ENCODE measurements around the gene CDH4. TPM values are rescaled to one million over a fixed set of nuclear protein-coding genes. Genes with fewer than 3 reads are reported as not detected.

CDH4 gene
- polyA plus RNA-seq, 1 donor: 1.2 TPM

DNA sequence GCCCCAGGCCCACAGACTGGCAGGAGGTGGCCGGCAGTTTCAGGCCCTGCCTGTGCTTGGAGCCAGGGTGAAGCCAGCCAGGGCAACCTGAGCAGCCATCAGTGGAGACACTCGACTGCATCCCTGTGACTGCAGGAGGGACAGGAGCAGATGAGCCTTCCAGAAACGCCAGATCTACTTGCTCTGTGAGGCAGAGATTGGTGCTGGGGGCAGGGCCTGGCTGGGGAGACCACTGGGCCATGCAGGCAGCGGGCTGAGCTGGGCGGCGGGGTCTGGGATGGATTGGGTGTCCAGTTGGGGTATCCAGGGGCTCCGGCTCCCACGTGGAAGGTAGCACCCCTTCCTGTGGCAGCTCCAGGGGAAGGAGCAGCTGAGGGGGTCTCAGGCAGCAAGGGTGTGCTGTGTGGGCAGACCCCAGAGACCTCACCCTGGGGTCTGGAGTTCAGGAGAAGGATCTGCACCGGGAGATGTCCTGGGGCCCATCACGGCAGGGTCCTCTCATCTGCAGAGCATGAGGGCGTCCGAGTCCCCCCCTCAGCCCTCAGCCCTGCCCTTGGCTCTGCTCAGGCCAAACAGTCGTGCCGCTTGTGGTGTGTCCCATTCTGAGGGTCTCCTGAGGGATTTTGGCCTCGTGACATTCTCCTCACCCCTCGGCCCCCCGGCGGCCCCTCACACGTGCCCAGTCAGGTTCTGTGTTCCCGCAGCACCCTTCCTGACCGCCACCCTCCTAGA is 478.7 kb downstream of the CDH4 start:
- DNase-seq (ENCODE audit: low read depth): no peak

DNA sequence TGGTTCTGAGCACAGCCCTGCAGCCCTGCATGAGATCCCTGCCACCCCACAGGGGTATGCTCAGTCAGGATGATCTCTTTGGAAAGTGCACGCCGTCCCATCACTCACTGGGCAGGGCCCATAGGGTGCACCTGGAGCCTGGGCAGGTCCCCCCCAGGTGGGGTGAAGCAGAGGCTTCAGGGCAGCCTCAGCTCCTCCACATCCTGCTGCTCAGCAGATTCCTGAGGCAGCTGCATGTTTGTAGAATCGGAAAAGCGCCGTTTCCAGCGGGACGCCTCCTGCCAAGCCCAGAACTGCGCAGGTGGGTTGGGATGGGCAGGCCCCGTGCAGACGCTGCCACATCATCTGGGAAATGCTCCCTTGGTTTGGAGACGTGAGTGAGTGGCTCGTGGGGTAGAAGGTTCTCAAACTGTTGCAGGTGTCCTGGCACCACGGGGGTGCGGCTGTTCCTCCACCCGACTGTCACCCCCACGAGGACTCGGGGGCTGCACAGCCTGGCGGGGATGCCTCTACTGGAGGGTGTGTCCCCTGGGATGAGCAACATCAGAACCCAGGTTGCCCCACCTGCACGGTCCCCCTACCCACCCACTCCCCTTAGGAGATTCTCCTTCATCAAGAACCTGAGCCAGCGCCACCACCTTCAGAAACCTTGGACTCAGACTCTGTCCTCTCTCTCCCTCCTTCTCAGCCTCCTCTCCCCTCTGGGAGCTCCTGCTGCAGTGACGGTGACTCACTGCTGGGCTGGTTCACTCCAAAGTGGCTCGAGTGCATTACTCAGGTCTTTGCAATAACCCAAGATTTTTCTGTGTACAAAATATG is 479.5 kb downstream of the CDH4 start:
- DNase-seq (ENCODE audit: low read depth): no peak

DNA sequence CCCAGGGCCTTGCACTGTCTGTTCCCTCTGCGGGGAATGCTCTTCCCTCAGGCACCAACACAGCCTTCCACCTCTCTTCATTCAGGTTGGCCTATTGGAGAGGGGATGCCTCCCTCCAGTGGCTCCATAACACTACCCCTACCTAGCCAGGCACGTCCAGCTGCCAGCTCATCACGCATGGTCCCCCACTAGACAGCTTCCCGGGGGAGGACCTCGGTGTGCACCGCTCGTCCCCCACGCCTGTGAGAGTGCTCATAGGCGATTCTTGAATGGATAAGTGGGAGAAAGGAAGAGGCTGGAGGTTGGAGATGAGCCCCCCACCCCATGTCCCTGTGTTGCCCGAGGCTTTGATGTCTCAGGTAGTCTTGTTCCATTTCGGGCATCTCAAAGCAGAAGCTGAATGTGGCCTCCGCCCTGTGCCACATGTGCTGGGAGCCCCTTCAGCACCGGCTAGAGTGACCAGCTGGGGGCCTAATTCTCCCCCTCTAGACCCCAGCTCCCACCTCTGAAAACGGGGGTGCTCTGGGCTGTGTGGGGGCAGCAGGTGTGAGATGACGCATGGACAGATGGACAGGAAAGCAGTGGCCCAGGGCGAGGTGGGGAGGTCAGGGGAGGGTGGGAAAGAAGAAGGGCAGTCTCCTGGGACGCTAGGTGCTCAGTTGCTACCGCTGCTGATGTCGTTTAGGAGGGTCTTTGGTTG is 480.6 kb downstream of the CDH4 start:
- DNase-seq (ENCODE audit: low read depth): no peak

DNA sequence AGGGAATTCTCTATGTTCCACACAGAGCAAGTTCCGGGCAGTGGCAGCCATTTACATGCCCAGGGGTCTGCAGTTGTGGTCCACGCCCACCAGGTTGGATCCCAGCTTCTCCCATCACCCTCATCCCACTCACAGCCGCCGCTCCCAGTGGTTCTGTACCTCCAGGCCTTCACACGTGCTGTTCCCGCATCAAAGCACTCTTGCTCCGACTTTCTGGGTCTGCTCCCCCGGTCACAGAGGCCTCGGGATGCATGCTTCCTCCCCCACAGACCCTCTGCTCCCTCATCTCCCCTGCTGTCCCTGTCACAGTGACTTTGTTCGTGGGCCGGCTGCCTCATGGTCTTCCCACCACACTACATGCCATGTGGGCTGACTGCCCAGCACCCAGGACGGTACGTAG is 481.2 kb downstream of the CDH4 start:
- no peak for DNase-seq (ENCODE audit: low read depth)

DNA sequence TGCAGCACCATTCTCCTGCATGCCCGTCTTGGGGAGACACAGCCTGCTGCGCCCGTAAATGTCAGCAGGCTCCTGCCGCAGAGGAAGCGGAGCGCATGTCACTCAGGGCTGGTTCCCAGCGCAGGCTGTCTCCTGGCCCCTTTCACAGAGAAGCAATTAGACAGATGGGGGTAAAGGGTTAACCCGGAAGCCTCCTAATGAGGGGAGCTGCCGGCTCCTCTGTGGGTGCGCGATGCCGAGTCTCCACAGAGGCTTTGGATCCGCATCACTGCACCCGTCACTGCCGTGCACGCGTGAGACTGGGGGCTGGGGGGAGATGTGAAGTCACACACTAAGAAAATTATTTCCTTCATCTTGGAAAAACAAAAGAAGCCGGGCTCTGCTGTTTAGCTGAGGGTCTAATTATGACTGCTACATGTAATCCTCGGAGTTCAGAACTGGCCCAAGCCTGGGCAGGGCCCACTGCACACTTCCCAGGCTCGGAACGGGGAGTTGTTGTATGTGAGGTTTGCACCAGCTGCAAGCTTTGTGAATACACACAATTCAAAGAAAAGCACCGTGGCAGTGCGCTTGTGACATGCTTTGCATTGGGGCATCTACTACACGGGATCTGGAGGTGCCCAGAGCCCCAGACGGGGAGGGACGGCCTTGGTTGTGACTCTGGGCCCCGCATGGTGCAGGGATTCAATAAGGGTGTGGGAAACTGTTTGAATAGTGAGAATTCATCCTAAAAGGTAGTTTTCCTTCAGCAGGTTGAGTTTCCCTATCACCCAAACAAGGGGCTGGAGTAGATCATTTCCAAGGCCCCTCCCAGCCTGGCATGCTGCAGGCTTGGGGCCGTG is 482.1 kb downstream of the CDH4 start:
- DNase-seq (ENCODE audit: low read depth): no peak

DNA sequence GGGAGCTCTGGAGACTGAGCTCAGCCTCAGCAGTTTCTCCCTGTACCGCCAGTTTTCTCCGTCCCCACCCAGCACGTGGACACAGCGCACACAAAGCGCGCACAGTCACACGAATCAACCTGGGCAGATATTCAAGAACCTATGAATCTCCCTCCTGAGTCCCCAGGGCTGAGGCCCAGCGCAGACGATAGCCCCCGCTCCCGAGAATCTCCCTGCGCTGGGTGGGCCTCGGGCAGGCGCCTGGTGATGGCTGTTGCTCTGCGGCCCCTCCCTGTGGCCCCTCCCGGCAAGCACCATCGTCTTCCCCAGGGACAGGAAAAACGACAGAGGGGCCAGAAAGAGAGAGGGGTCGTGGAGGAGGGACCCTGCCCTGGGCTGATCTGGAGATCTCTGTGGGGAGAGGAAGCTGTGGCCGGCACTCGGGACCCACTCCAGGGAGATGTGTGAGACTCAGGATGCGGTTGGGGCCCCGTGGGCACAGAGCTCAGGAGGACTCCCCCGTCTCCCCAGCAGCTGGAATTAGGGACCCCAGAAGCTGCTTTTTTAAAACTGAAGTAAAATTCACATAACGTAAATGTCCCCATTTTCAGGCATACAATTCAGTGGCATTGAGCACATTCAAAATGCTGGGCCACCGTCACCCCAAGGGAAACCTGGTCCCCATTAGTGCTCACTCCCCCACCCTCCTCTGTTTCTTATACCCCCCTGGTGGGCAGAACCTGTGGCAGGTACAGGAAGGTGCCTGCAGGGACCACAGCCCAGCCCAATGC is 482.9 kb downstream of the CDH4 start:
- peak; percentile 26 for DNase-seq (ENCODE audit: low read depth)

DNA sequence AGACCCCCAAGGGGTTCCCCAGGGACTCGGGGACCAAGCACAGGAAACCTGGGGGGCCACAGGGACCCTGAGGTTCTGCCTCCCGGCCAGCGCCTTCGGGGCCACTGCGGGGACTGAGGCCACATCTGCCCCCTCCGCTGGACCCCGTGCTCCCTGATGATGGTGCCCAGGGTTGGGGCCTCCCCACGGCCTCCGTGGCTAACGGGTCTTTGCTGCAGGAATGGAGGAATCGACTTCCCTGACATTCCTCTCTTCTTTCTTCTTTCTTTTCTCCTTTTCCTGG is 483.4 kb downstream of the CDH4 start:
- no peak for DNase-seq (ENCODE audit: low read depth)

DNA sequence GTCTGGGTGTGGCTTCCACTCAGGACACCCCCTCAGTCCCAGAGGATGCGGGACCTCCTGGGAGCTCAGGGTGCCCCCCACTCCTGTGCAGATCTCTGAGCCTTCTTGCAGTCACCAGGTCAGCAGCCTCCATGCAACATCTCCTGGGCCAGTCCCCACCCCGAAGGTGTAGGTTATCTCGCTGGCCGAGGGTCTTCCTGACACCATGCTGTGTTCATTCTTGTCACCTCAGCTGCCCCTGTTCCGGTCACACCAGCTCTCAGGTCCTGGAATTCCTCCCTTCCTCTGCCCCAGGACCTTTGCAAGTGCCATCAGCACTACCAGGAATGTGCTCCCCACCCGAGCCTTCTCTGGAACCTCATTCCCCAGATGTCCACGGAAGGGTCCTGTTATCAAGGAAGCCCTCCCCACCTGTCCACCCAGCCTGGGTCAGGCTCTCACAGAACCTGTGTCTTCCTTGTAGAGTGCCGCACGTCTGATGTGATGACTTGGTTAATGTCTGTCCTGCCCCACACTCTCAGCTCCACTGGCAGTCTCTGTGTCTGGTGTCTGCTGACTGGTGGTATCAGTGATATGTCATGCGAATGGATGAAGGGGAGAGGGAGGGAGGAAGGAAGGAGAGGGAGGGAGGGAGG is 484.1 kb downstream of the CDH4 start:
- no peak for DNase-seq (ENCODE audit: low read depth)

DNA sequence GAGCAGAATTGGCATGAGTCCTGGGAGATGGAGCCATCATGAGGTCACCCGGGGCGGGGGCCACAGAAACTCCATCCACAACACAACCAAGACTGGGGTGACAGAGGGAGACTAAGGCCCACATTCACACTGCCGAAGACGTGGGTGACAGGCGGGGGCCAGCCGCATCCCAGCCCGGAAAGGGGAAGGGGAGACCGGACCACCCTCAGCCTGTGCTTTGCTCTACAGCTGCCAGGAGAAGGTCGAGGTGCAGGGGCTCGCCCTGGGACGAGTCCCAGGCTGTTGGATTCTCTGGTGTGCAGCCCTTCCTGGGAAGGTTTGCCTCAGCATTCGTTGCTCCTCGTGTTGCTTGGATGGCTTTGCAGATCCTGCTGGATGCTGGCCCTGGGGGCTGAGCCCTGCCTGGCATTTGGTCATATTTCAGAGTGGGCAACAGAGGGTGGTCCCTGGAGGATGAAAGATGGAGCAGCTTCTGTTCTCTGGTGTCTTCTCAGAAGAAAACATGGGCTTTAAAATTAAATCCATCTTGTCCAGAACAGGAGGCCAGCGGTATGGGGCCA is 484.8 kb downstream of the CDH4 start:
- no peak for DNase-seq (ENCODE audit: low read depth)

DNA sequence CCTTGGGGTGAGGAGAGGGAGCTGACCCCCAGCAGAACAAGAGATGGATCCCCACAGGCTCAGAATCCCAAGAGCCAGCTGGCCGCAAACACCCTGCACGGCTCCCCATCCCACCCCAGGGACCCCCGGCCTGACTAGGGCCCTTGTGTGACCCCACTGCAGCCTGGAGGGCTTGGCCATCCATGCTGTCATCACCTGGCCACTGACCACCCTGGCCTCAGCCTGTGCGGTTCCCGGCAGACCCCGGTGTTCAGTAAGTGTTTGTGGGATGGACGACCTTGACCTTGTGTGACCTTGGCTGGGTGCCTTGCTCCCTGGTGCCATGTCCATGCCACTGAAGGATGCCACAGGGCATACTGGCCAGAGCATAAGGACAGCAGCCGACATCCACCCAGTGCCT is 485.3 kb downstream of the CDH4 start:
- no peak for DNase-seq (ENCODE audit: low read depth)

DNA sequence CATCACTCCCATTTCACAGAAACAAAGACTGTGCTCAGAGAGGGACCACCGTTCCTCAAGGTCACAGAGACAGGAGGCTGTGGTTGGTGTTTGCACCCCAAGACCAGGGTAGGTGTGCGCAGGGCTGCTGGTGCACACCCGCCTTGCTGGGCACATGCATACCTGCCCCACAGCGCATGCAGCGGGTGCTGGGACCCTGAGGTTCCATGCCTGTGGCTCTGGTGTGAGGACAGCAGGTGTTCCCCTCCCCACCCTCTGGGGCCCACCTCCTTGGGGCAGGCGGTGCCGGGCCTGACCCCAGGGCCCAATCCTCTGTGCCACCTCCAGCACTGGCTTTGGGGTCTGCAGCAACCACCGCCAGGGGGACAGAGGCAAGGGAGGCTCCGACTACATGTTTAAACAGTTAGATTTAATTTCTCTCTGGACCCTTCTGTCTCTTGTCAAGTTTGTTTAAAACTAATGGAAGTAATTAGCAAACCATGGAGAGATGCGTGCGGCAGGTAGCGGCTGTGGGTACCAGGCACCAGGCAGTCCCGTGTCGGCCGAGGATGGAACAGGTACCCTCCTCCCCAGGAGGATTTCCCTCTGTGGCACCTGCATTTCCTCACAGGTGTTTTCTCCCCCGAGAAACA is 485.9 kb downstream of the CDH4 start:
- no peak for DNase-seq (ENCODE audit: low read depth)

DNA sequence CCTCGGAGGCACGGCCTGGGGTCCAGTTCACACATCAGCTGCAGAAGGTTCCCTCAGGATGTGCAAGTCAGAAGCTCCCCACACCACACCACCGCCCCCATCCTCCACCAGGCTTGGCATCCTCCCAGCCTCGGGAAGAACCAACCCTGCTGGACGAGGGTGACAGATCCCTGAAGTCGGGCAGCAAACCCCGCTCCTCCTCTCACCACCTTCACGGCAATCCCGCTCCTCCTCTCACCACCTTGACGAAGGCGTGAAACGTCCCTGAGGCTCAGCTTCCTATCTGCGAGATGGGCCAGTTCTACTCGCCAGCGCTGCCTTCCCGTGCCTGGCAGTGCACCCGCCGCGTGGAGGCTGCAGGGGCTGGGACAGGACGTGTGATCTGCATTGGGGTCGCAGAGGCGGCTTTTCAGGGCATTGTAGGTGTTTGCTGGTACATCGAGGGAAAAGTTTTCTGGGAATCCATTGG is 486.6 kb downstream of the CDH4 start:
- DNase-seq (ENCODE audit: low read depth): no peak

DNA sequence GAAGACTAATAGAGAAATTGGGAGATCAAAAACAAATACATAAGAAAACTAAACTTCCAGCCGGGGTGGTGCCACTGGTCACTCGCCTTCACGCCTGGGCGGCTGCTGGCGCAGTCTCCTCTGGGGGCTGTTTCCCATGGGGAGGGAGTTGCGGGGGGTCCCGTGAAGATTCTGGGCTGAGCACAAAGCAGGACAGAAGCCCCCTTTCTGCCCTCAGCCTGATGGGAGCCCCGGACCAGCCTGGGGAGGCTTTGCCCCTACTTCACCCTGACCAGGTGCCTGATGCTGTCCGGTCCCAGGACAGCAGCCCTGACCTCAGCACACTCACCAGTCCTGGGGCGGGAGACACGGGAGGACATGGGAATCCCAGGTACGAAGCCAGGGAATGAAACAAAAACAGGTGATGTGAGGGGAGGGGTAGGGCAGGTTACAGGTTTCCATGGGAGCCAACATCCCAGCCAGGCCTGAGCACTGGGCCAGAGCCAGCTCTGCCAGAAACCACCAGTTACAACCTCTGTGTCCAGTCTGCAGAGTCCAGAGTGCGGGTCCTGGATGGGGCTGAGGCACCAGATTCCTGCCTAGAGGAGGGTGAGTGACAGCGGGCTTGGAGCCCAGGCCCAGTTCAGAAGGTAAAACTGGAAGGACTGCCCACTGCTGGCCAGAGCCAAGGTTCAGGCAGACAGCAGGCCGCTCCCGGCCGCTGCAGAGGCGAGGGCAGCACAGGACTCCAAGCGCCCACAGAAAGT is 487.2 kb downstream of the CDH4 start:
- DNase-seq (ENCODE audit: low read depth): no peak

DNA sequence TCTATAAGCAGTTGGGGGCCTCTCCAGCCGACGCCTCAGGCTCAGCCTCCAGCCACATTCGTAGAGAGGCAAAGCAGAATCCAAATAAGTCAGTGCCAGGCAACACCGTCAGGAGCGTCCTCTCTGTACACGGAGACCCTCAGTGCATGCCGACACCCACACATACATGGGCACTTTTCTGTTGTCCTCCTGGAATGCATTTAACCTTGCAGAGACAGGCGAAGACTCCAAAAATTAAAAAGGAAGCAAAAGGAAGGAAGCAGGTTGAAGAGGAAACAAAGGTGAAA is 487.7 kb downstream of the CDH4 start:
- DNase-seq (ENCODE audit: low read depth): no peak

DNA sequence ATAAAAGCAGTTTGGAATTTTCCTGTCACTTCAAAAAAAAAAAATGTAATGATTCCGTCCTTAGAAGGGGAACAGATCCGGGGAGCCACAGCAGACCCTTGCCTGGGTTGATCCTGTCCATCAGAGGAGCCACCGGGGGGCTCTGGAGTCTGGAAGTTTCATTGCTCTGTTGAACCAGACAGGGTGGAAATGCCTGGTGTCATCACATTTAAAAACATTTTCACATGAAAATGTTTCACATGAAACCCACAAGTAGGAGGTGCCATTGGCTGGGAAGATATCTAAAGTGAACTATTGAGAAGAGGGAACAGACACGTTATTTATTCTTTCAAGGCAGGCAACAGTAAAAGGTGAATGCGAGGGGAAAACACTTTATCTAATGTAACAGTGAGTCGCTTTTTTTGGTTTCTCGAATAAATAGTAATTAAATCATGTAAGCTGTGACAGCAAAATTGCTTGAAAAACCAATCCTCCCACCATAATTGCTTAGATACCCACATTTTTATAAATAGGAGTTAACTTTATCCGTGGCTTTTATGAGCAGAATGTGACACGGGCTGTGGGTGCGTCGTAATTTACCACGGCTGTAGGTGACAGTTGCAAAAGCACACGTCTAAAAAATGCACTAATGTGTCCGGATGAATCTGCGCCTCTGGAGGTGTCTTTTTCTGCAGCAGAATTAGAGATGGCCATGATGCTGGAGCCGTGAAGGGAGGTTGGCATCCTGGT is 490.2 kb downstream of the CDH4 start:
- DNase-seq (ENCODE audit: low read depth): no peak

DNA sequence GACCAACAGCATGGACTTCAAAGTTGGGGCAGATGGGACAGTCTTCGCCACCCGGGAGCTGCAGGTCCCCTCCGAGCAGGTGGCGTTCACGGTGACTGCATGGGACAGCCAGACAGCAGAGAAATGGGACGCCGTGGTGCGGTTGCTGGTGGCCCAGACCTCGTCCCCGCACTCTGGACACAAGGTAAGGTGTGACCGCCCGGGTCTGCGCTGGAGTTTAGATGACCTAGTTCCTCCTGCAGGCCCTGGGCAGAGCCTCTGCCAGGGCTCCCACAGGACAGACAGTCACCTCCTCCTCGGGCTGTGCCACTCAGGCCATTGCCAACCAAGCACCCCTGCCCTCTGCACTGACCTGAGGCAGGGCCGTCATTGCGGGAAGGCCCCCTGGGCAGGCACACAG is 491.5 kb downstream of the CDH4 start:
- no peak for DNase-seq (ENCODE audit: low read depth)

DNA sequence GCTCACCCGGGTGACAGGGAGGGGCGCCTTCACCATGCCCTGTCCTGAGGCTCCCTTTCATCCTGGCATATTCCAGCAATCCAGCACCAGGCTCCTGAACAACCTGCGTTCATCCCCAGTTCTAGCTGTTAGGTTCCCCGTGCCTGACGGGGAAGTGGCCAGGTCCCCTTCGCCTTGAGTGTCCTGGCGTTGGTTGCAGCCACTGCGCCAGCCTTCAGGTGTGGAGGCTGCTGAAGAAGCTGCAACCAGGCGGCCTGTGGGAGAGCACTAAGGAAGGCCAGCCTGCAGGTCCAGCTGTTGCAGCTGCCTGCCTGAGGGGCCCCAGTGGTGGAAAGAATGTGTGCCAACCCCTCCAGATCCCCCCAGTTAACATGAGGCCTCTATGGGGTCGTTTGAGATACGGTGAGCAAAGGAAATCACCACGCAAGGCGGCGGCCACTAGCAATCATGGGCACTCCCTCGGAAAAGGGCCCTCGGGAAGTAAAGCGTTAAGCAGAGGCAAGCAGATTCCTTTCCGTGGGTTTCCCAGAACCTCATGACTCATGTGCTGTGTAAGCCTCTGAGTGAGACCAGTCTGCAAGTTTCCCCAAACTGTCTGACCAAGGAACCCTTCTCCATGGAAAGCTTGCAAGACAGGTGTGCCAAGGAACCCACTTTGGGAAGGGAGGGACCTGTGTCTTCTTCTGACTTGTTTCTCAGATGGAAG is 492.8 kb downstream of the CDH4 start:
- no peak for DNase-seq (ENCODE audit: low read depth)

Measured in forelimb muscle (tissue), 1 donor.